ENCODE measurements around the gene CYTH1.

Gene CYTH1

DNA sequence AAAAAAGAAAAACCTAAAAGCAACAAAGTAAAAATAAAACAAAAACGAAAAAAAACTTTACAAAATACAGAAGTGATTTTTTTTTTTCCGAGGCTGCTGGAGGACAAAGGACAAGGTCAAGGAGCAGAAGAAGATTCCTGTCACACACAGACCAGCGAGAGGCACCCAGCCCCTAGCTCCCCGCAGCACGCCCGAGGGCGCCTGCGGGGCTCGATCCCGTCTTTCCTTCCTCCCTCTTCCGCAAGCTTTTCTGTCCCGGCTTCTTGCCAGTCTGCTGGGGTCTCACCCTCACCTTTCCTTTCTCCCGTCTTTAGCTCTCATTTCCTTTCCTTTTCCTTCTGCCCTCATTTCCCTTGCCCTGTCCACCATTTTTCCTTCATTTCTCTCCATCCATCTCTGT is 138.7 kb downstream of the CYTH1 start:
- no peak for DNase-seq (ENCODE audit: extremely low read depth, insufficient read length)
- Histone ChIP-seq H3K4me3 (replicated peaks; ENCODE audit: low read depth, low read length) (no peak overlapping the region), H3K36me3 (ENCODE audit: control insufficient read depth, insufficient read depth, low read length) (no peaks in the 10 kb centered on the region), H3K27me3 (replicated peaks; ENCODE audit: control insufficient read depth, insufficient read depth, low read length) (no peaks in the 10 kb centered on the region)
- TF ChIP-seq, protein P1, sequence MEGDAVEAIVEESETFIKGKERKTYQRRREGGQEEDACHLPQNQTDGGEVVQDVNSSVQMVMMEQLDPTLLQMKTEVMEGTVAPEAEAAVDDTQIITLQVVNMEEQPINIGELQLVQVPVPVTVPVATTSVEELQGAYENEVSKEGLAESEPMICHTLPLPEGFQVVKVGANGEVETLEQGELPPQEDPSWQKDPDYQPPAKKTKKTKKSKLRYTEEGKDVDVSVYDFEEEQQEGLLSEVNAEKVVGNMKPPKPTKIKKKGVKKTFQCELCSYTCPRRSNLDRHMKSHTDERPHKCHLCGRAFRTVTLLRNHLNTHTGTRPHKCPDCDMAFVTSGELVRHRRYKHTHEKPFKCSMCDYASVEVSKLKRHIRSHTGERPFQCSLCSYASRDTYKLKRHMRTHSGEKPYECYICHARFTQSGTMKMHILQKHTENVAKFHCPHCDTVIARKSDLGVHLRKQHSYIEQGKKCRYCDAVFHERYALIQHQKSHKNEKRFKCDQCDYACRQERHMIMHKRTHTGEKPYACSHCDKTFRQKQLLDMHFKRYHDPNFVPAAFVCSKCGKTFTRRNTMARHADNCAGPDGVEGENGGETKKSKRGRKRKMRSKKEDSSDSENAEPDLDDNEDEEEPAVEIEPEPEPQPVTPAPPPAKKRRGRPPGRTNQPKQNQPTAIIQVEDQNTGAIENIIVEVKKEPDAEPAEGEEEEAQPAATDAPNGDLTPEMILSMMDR (IDR thresholded peaks at IDR 0.05; ENCODE audit: insufficient read depth, low read length, poor library complexity, severe bottlenecking), result no peak

DNA sequence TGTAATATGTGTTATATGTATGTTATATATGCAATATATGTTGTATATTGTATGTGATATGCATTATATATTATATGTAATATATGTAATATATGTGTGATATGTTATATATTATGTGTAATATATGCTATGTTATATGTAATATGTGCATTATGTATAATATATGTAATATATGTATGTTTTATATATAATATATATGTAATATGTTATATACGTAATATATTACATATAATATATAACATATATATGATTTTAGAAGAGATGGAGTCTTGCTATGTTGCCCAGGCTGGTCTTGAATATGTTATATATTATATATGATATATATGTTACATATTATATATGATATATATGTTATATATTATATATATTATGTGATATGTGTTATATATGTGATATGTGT is 139.4 kb downstream of the CYTH1 start:
- no peak for DNase-seq (ENCODE audit: extremely low read depth, insufficient read length)
- H3K4me3 ChIP-seq (replicated peaks; ENCODE audit: low read depth, low read length), result no peak overlapping the region
- no peaks in the 10 kb centered on the region for H3K27me3 ChIP-seq (replicated peaks; ENCODE audit: control insufficient read depth, insufficient read depth, low read length)
- TF ChIP-seq, protein P1 (IDR thresholded peaks at IDR 0.05; ENCODE audit: insufficient read depth, low read length, poor library complexity, severe bottlenecking), result no peak
- H3K36me3 ChIP-seq (ENCODE audit: control insufficient read depth, insufficient read depth, low read length), result no peaks in the 10 kb centered on the region

DNA sequence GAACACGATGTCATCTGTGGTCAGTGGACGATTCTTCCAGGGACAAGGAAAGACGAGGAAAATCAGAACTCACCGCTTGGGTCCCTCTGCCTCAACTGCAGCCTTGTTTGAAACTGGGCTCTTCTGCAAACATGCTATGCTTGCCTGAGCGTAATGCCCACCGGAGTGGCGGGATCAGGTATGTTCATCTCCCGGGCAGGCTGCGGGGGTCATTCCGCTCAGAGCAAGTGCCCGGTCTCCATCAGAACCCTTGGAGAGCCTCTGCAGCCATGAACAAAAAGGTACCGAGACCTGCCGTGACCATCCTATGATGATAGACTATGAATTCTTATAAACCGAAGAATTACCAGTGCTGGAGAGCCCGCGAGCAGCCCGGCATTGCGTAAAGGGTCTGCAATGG is 140.4 kb downstream of the CYTH1 start:
- no peak for DNase-seq (ENCODE audit: extremely low read depth, insufficient read length)
- TF ChIP-seq, protein P1 (IDR thresholded peaks at IDR 0.05; ENCODE audit: insufficient read depth, low read length, poor library complexity, severe bottlenecking), result no peak

DNA sequence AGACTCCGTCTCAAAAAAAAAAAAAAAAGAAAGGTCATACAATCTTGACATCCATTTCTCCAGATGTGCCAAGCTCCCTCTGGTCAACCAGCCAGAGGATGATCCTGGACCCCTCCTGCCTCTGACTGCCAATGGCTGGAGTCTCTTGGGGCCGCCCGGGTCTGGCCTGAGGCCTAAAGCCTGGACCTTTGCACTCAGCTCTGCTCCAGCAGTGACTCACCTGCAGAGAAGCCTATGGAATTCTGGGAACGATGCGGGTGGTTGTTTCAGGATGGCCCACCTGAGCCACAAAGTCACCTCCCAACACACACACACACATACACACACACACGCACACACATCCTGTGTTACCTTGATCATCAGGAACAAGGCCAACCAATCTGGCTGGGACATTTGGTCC is 140.8 kb downstream of the CYTH1 start:
- DNase-seq (ENCODE audit: extremely low read depth, insufficient read length), result no peak
- H3K4me3 ChIP-seq (replicated peaks; ENCODE audit: low read depth, low read length), result no peak overlapping the region
- TF ChIP-seq, protein P1 (IDR thresholded peaks at IDR 0.05; ENCODE audit: insufficient read depth, low read length, poor library complexity, severe bottlenecking), result no peak

More for the DNA sequence above, 140.4 kb downstream of the CYTH1 start:
- Histone ChIP-seq H3K4me3 (replicated peaks; ENCODE audit: low read depth, low read length) (no peak overlapping the region), H3K36me3 (ENCODE audit: control insufficient read depth, insufficient read depth, low read length) (no peaks in the 10 kb centered on the region), H3K27me3 (replicated peaks; ENCODE audit: control insufficient read depth, insufficient read depth, low read length) (no peaks in the 10 kb centered on the region)

DNA sequence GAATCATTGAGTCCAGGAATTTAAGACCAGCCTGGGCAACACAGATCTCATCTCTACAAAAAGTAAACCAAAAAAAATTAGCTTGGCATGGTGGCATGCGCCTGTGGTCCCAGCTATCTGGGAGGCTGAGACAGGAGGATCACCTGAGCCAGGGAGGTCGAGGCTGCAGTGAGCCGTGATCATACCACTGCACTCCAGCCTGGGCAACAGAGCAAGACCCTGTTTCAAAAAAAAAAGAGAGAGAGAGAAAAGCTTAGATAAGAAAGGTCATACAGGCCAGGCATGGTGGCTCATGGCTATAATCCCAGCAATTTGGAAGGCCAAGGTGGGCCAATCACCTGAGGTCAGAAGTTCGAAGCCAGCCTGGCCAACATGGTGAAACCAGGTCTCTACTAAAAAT is 141.4 kb downstream of the CYTH1 start:
- DNase-seq (ENCODE audit: extremely low read depth, insufficient read length), result no peak
- Histone ChIP-seq H3K4me3 (replicated peaks; ENCODE audit: low read depth, low read length) (no peak overlapping the region), H3K27me3 (replicated peaks; ENCODE audit: control insufficient read depth, insufficient read depth, low read length) (no peaks in the 10 kb centered on the region), H3K36me3 (ENCODE audit: control insufficient read depth, insufficient read depth, low read length) (no peaks in the 10 kb centered on the region)
- TF ChIP-seq, protein P1 (IDR thresholded peaks at IDR 0.05; ENCODE audit: insufficient read depth, low read length, poor library complexity, severe bottlenecking), result no peak

More for the DNA sequence above, 140.8 kb downstream of the CYTH1 start:
- H3K27me3 ChIP-seq (replicated peaks; ENCODE audit: control insufficient read depth, insufficient read depth, low read length), result no peaks in the 10 kb centered on the region
- H3K36me3 ChIP-seq (ENCODE audit: control insufficient read depth, insufficient read depth, low read length), result no peaks in the 10 kb centered on the region
